Measurements from ENCODE around the gene PLCL2.

PLCL2 gene

DNA sequence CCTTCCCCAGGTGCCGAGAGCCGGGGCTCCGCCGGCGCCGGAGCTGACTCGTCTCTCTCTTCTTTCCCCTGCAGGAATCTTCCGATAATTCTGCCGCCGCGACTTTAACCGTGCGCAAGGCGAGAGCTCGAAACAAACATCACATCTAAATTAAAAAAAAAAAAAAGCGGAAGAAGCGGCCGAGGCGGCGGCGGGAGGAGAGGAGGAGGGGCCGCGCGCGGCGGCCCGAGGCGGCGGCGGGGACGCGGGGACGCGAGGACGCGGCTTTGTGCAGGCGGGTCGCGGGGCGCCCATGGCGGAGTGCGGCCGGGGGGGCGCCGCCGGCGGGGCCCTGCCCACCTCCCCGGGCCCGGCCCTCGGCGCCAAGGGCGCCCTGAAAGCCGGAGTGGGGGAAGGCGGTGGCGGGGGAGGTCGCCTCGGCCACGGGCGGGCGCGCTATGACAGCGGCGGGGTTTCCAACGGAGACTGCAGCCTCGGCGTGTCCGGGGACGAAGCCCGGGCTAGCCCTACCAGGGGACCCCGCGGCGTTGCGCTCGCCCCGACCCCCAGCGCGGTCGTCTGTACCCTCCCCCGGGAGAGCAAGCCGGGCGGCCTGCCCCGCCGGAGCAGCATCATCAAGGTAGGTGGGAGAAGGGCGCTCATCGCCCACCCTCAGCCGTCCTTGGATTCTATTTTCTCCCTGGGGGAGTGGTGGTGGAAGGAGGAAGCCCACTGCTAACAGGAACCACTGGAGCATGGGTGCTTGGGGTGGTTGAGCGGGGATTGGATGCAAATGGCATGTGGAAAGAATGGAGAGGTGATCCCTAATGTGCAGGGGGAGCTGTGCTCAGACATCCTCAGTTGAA lies at the start of gene PLCL2:
PLCL2 (plus strand) TSS at position 208 of the 845 bp plus-strand sequence; CDS start at position 293, 85 bp downstream.
- DNase-seq (ENCODE audit: low read depth, low spot score), result no peak

DNA sequence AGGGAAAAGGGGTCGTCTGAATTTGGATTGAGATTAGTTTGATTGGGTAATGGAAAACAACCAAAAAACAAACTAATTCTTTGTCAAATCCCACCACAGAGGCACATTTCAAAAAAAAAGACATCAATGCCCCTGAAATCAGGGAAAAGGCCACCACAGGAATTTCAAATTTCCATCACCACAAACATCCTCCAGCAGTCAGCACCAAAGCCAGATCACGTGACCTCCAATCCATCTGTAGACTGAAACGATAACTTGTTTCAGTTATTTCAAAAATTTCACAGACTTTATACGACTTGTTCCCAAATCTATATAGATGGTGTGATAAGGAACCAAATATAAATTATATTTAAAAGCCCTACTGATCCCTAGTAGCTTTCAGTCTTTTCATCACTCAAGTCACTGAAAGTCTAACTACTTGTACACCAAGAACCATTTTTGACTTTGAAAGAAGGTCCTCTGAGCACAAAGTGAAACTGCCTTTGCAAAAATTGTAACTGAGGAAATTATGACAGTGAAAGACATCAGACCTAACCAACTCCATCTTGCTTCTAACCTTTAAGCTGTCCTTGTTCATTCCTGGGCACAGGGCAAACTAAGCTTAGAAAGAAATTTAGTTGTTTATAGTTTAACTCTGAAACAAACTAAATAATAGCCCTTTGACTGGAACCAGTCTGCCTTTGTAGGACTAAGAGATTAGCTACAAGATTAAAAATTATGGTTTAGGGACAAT lies 48.1 kb upstream of the PLCL2 start:
- no peak for DNase-seq (ENCODE audit: low read depth, low spot score)

DNA sequence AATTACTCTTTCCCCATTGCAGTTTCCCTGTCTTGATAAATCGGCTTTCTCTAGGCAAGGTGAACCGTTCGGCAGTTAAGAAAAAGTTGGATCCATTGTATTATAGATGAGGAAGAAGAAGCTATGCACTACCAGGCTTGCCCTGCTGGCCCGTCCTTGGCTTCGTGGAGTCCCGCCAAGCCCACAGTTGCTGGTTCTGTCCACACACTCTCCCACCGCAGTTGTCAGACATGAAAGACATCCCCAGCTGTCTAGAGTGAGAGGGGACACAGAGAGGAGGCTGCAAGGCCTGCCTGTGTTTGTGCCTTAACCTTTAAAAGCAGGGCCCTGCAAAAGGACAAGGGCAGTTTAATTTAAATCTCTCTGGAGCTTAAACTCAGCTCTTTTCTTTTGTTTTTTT lies 47.2 kb upstream of the PLCL2 start:
- no peak for DNase-seq (ENCODE audit: low read depth, low spot score)

DNA sequence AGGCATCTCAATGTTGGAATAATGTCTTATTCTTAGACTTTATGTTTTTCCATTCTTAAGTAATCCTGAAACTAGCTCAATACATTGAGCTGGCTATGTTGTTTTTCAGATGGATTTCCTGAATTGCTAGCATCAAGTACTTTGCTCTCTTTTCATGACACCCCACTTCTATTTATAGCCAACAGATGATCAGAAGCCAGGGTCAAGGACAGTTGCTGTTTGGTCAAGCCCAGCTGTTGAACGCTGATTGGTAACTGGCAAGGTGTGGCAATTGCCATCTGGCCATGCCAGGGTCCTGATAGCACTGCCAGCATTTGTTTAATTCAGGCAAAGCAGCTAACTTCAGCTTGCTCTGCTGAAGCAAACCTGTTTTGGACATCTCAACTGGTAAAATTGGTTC lies 46.2 kb upstream of the PLCL2 start:
- no peak for DNase-seq (ENCODE audit: low read depth, low spot score)

DNA sequence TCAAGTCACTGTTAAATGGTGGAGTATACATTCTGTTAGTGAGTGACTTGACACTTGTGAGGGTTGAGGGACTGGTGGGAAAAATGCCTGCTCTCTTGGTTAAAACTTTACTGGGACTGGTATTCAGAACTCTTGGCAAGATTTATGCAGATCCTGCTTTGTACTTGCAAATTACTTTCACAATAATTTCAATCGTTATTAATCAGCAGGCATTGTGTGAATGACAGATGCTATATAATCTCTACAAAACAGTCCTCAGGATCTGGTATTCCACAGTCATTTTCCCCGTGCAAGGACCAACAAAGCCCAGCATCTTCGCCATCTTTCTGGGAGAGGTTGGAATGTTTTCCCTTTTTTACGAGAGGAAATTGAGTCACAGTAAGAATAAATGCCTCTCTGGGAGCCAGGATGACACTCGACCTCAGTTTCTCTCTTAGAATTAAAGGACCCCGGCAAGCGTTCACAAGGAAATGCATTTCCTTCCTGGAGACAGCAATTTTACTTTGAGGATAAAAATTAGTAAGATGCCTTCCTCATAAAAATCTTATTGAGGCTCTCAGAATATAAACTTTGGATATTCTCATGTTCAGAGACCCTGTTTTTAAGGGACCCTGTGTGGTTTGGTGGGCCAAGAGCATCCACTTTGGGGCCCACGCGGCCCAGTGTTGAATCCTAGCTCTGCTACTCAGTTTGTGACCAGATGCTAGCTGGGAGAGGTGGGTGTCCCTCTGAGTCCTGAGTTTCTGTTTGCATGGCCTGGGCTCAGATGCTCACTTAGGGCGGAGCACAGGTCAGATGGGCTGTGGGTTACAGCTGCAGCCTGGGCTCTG lies 45.3 kb upstream of the PLCL2 start:
- no peak for DNase-seq (ENCODE audit: low read depth, low spot score)

DNA sequence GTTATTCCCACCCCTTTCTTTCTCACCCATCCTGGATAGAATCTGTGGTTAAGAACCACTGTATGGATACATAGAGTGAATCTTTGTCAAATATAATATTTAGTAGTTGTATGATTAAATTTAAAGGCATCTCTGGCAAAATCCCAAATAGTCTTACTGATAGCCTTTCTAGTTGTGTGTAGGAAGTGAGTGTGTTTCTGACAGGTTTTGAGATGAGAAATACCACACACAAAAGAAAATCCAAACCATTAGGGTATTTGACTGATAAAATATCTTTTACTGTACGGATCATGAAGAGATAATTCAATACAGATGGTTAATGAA lies 44.7 kb upstream of the PLCL2 start:
- DNase-seq (ENCODE audit: low read depth, low spot score), result no peak

DNA sequence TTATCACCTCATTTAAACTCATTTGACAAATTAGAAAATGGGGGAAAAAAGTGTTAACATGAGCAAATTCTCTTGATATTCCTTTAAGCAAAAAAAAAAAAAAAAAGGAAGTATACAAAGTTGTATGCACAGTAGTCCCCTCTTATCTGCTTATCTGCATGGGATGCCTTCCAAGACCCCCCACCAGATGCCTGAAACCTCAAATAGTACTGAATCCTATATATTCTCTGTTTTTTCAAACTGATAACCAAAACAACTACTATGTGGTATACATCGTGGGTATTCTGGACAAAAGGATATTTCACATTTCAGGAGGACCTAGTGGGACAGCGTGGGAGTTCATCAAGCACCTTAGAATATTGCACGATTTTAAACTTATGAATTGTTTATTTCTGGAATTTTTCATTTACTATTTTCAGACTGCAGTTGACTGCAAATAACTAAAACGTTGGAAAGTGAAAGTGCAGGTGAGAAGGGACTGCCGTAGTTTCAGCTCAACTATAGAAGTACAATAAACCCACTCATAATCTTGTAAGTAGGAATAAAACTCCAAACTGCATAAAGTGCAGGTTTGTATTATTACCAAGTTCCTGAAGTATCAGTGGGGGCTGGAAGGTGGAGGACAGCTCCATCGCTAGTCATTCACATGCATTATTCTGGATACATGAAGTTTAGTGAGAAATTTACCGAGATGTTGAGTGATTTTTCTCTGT lies 43.6 kb upstream of the PLCL2 start:
- DNase-seq (ENCODE audit: low read depth, low spot score), result no peak

DNA sequence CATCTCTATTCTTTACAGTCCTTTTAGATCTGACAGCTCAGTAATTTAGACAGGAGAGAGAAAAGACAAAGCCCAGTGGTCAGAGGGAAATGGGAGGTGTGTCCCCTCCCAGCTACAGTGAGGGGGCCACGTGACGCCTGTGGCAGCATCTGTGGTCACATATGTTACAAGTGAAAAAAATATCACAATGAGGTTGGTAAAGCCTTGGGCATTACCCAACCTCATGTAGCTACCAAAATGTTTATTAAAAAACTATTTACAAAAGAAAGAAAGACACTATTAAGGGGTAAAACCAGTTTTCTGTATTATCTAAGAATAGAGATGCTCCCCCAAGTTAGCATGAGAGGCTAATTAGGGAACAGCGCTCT lies 42.9 kb upstream of the PLCL2 start:
- no peak for DNase-seq (ENCODE audit: low read depth, low spot score)

DNA sequence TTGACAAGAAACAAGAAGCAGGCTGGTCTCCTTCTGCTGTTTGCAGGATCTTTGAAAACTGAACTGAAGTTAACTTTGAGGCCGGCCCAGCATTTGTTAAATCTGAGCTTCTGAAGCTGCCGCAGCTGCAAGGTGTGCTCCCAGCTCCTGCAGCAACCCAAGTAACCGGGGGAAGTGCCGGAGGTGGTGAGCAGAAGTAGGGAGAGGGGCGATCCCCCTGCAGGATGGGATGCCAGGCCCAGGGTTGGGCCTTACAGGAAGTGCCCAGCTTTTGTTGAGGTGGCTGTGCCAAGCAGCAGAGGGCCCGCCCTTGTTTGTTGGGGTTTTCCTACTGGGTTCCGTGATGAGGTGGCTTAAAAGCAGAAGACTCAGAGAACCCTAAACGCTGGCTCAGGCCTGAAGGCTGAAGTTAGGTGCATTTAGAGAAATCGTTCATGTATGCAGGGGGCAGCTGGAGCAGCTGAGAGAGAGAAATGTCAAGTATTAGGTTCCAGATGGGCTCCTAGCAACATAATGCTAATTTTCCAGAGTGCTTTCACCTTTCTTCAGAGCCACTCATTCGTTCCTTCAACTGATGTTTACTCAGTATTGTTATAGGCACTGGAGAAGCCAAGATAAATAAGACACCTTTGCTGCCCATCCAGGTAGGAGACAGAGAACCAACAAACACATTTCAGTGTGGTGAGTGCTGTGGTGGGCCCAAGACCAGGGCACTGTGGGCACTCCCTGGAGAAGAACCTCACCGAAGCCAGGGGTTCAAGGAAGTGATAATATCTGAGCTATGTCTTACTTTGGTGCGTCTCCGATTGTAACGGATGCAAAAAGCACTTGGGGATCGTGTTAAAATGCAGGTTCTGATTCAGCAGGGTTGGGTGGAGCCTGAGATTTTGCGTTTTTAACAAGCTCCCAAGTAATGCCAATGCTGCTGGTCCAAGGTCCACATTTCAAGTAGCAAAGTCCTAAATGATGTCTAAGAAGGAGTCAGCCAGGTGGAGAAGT lies 42.2 kb upstream of the PLCL2 start:
- DNase-seq (ENCODE audit: low read depth, low spot score), result no peak

DNA sequence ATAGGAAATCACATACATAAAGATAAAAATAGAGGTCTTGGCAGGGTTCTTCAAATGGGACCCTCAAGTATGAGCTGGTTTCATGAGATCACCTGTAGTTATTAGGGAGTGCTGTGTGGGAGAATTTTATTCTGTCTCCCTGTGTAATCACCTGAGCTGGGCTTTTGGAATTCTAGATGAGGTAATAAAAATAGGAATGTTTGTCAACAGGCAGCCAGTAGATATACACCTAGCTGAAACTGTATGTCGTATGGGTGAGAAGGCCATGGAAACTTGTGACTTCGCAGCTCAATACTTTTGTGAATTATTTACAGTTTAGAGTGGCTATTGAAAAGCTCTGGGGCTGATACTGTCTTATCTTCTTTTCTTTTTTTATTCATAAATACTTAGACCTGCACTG lies 40.5 kb upstream of the PLCL2 start:
- DNase-seq (ENCODE audit: low read depth, low spot score), result no peak

DNA sequence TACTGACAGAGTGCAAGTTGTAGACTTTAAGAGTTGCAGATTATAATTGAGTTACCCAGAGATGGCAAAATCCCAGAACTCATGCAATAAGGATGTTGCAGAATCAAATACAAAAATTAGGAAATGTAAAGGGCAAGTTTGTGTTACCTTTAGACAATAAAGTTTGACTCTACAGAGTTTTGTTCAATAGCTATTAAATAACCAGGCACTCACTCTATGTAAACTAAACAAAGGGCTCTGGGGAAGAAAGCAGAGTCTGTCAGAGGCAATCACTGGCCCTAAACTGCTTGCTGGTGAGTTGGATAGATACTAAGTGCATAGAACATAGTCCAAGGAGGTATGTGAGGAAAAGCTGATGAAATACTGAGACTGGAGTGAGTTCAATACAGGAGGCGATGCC lies 40.0 kb upstream of the PLCL2 start:
- DNase-seq (ENCODE audit: low read depth, low spot score), result no peak

DNA sequence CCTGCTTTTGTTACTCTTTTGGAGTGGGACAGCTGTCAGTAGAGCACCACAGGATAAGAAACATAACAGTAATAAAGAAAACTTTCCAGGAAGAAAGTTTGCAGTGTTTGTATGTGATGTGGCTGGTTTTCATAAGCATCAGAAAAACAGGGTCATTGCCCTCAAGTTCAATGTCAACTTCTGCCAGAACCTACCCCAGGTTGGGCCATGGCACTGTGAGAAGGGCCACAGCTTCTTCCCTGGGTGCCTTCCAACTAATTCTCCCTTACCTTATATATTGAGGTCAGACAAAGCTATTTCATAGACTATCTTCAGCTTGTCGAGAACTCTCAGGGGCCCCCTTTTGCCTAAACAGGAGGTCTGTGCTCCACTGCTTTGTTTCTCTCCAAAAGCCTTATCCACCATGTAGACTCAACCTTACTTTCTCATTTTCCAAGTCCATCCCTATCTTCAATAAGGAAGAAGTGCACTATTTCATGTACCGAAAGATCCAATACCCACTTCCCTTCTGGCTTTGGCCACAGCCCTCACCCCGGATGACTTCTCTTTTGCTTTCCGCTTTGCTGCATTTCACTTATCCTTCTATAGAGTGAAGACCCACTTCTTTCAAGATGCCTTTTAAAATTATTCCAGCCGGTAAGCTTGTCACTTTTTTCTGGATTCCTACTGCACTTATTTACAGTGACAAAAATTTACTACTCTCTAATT lies 38.2 kb upstream of the PLCL2 start:
- DNase-seq (ENCODE audit: low read depth, low spot score), result no peak

DNA sequence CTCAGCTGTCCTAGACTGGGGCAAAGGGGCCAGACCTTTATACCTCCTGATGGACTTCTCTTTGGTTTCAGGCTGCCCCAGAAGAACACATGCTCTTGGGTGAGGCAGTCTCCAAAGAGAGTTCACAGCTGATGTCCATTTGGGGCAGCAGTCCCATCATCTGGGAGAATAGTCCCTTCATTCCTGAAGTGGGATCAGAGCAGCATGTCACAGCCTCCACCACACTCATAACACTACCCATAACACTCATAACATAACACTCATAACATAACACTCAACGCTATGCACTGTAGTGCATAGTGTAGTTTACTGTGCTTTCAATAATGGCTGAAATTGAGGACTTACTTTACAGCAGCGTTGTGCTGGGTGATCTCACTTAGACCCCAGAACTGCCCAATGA lies 36.7 kb upstream of the PLCL2 start:
- DNase-seq (ENCODE audit: low read depth, low spot score), result no peak

DNA sequence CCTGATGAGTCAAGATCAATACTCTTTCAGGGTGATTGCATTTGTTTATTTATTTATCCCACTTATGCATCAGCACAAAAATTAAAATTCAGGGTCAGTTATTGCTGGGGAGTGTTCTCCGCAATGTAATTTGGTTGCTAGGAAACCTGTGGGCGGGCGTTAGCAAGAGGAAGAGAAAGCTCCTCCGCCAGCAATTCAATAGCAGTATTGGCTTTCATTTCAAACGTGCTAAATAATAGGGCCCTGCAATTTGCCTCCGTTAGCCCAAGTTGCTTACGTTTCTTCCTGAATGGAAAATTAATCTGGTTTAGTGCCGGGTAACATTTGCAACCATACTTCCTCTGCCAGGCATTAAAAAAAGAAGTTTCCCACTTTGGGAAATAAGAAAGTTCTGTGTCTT lies 35.5 kb upstream of the PLCL2 start:
- DNase-seq (ENCODE audit: low read depth, low spot score), result no peak

DNA sequence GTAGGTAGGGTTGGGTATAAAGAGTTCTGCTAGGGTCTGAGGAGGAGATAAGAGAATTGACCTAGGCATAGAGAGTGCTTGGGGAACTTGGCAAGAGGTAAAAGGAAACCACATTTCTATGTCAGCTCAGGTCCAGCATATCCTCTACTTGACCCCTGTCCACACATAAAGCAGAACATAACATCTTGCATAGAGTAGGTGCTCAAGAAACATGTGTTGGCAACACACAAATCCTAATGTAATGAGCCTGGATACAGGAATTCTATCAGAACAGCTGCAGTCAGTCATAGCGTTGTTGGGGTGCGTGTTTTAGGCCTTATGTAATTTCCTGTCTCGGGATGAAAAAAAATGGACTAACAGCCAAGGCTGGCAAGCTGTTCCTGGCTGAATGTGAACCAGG lies 35.0 kb upstream of the PLCL2 start:
- no peak for DNase-seq (ENCODE audit: low read depth, low spot score)

DNA sequence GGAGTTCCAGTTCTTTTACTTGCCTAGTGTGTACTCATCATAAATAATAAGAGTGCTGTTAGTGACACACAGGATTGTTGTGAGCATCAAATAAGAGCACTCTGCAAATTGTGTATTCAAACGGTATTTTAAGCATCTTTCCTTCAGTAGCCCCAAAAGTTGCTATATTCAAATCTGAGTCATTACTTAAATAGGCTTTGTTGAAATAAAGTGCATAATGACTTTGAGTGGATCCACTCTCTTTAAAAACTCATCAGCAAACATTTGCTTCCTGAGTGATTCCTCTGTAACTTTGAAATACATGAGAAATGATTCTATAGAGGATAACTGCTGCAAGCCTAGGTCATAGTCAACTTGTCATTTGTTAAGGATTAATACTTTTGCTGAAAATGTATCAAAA lies 29.3 kb upstream of the PLCL2 start:
- no peak for DNase-seq (ENCODE audit: low read depth, low spot score)

DNA sequence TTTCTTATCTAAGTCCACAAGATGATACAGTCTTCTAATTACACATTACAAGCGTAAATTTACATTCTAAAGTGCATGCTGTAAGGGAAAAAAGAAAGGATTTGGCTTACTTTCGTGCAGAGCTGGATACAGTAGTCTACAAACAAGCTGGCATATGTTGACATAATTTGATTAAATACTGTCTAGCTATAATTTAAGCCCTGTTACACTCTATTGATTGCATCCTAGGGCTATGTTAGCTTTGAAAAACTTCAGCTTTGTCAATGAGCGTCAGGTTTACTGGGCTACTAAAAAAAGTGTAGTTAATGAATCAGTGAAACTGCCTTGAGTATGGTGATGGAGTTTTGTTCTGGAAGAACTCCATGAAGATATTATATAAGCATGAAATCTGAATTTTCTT lies 24.5 kb upstream of the PLCL2 start:
- no peak for DNase-seq (ENCODE audit: low read depth, low spot score)

DNA sequence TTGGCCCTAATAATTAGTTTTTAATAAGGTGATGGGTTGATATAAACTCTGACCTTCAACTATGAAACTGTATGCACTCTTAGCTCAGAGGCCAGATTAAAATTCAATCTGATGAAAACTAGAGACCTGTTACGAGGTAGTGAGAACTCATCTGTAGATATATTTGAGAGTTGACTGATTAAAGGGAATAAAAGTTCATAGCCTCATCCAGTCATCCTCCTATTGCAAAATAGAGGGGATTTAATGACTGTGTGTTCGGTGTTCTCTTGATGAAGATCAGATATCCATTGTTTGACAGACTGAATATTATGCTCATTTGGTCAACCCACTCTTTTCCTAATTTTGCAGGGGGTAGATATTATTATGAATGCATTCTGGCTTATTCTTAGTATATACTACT lies 23.3 kb upstream of the PLCL2 start:
- DNase-seq (ENCODE audit: low read depth, low spot score), result no peak

DNA sequence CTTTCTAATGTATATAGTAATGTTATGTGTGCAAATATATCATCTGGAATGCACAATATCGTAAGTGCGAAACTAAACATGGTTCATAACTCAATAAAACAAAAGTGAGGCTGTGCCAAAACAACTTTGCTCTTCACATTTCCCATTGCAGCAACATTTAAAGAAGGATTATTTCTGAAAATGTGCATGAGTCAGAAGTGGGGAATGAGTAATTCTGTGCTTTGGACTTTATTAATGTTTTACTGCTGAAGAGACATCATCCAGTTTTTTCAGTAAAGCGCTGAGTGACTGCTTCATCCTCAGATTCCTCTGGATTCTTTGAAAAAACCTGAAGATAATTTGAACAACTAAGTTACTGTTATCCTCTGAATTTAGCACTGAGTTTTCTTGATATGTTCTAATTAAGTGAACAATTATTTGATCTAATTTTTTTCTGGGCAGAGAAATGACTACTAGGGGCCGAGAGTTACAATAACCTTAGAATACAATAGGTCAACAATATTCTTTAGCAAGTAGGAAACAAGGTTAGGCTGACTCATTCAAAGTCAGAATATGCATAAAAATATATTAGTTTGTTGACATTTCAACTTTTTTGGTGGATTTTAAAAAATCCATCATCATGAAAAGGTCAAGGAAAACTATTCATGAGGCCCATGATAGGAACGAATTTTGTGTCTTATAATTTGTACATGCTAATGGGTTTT lies 20.0 kb upstream of the PLCL2 start:
- no peak for DNase-seq (ENCODE audit: low read depth, low spot score)

All from smooth muscle cell of the brain vasculature (primary cell).